ENCODE results near the gene RNF43.

RNF43 gene

GRCh38 chr17:58436245-58436644 lies 18.9 kb upstream of the RNF43 start:
- no peak for DNase-seq (ENCODE audit: low read depth in 1 of 2, low spot score in 1 of 2)
- Histone ChIP-seq H3K4me3 (replicated peaks; ENCODE audit: insufficient read depth, low read length) (no peak overlapping the region), H3K27me3 (ENCODE audit: insufficient read depth, poor library complexity, severe bottlenecking) (peaks cover 3% of the 10 kb centered on the region), H3K27ac (replicated peaks) (no peak overlapping the region)
- TF ChIP-seq CTCF (IDR thresholded peaks at IDR 0.05; ENCODE audit: insufficient read depth, low read length) (no peak), REST (IDR thresholded peaks at IDR 0.05; ENCODE audit: insufficient replicate concordance, low read depth) (no peak), GABPA (IDR thresholded peaks at IDR 0.05; ENCODE audit: low read depth) (no peak), POLR2AphosphoS5 (IDR thresholded peaks at IDR 0.05; ENCODE audit: low read depth) (no peak), SPI1 (IDR thresholded peaks at IDR 0.05; ENCODE audit: borderline replicate concordance, low read depth) (no peak)

- TF ChIP-seq GABPA (IDR thresholded peaks at IDR 0.05; ENCODE audit: low read depth) (no peak), CTCF (IDR thresholded peaks at IDR 0.05; ENCODE audit: insufficient read depth, low read length) (no peak), REST (IDR thresholded peaks at IDR 0.05; ENCODE audit: insufficient replicate concordance, low read depth) (no peak), SPI1 (IDR thresholded peaks at IDR 0.05; ENCODE audit: borderline replicate concordance, low read depth) (no peak), POLR2AphosphoS5 (IDR thresholded peaks at IDR 0.05; ENCODE audit: low read depth) (no peak)
- H3K4me3 ChIP-seq (replicated peaks; ENCODE audit: insufficient read depth, low read length) = no peak overlapping the region
- DNase-seq (ENCODE audit: low read depth in 1 of 2, low spot score in 1 of 2) = no peak
- H3K27me3 ChIP-seq (ENCODE audit: insufficient read depth, poor library complexity, severe bottlenecking) = peaks cover 3% of the 10 kb centered on the region
- H3K27ac ChIP-seq (replicated peaks) = no peak overlapping the region
Measured at GRCh38 chr17:58432806-58433573, 15.7 kb upstream of the RNF43 start.

GRCh38 chr17:58427807-58428206 lies 10.5 kb upstream of the RNF43 start:
- no peak for DNase-seq (ENCODE audit: low read depth in 1 of 2, low spot score in 1 of 2)
- Histone ChIP-seq H3K27ac (replicated peaks) (no peak overlapping the region), H3K27me3 (ENCODE audit: insufficient read depth, poor library complexity, severe bottlenecking) (peaks cover 3% of the 10 kb centered on the region), H3K4me3 (replicated peaks; ENCODE audit: insufficient read depth, low read length) (no peak overlapping the region)
- TF ChIP-seq POLR2AphosphoS5 (IDR thresholded peaks at IDR 0.05; ENCODE audit: low read depth) = no peak

- DNase-seq (ENCODE audit: low read depth in 1 of 2, low spot score in 1 of 2) = no peak
- peaks cover 11% of the 10 kb centered on the region for H3K27me3 ChIP-seq (ENCODE audit: insufficient read depth, poor library complexity, severe bottlenecking)
- no peak overlapping the region for H3K27ac ChIP-seq (replicated peaks)
- no peak overlapping the region for H3K4me3 ChIP-seq (replicated peaks; ENCODE audit: insufficient read depth, low read length)
- no peak for TF ChIP-seq REST (IDR thresholded peaks at IDR 0.05; ENCODE audit: insufficient replicate concordance, low read depth)
- no peak for TF ChIP-seq POLR2AphosphoS5 (IDR thresholded peaks at IDR 0.05; ENCODE audit: low read depth)
- TF ChIP-seq CTCF (IDR thresholded peaks at IDR 0.05; ENCODE audit: insufficient read depth, low read length) = no peak
- no peak for TF ChIP-seq SPI1 (IDR thresholded peaks at IDR 0.05; ENCODE audit: borderline replicate concordance, low read depth)
- no peak for TF ChIP-seq GABPA (IDR thresholded peaks at IDR 0.05; ENCODE audit: low read depth)
Measured at GRCh38 chr17:58421711-58422110, 4.4 kb upstream of the RNF43 start.
